ENCODE data around the gene TSPAN5.

TSPAN5 gene

GRCh38 chr4:98659106-98659592 is 738 bp upstream of the TSPAN5 start:
- TF ChIP-seq CTCF (IDR thresholded peaks at IDR 0.05; ENCODE audit: borderline replicate concordance, control extremely low read depth, extremely low read depth, insufficient read depth, missing control alignments): no peak
- DNase-seq (ENCODE audit: low spot score): no peak
- in situ Hi-C loops (cut with MboI; ENCODE audit: low sequenced_read_pairs, unreplicated experiment): no loop called here

- in situ Hi-C loops (cut with MboI; ENCODE audit: low sequenced_read_pairs, unreplicated experiment): no loop called here
- TF ChIP-seq CTCF (IDR thresholded peaks at IDR 0.05; ENCODE audit: borderline replicate concordance, control extremely low read depth, extremely low read depth, insufficient read depth, missing control alignments): no peak
- DNase-seq (ENCODE audit: low spot score): peak; percentile 26
These were observed 702 bp downstream of the TSPAN5 start for GRCh38 chr4:98657531-98658286.

GRCh38 chr4:98656886-98657285 is 1.5 kb downstream of the TSPAN5 start:
- in situ Hi-C loops (cut with MboI; ENCODE audit: low sequenced_read_pairs, unreplicated experiment): no loop called here
- no peak for DNase-seq (ENCODE audit: low spot score)
- TF ChIP-seq CTCF (IDR thresholded peaks at IDR 0.05; ENCODE audit: borderline replicate concordance, control extremely low read depth, extremely low read depth, insufficient read depth, missing control alignments): no peak

- no peak for DNase-seq (ENCODE audit: low spot score)
- no peak for TF ChIP-seq CTCF (IDR thresholded peaks at IDR 0.05; ENCODE audit: borderline replicate concordance, control extremely low read depth, extremely low read depth, insufficient read depth, missing control alignments)
- in situ Hi-C loops (cut with MboI; ENCODE audit: low sequenced_read_pairs, unreplicated experiment): no loop called here
These were observed 2.0 kb downstream of the TSPAN5 start for GRCh38 chr4:98656443-98656842.

GRCh38 chr4:98653890-98654867 is 4.2 kb downstream of the TSPAN5 start:
- no peak for DNase-seq (ENCODE audit: low spot score)
- no peak for TF ChIP-seq CTCF (IDR thresholded peaks at IDR 0.05; ENCODE audit: borderline replicate concordance, control extremely low read depth, extremely low read depth, insufficient read depth, missing control alignments)
- in situ Hi-C loops (cut with MboI; ENCODE audit: low sequenced_read_pairs, unreplicated experiment): no loop called here

GRCh38 chr4:98652996-98653395 is 5.4 kb downstream of the TSPAN5 start:
- no peak for DNase-seq (ENCODE audit: low spot score)
- no peak for TF ChIP-seq CTCF (IDR thresholded peaks at IDR 0.05; ENCODE audit: borderline replicate concordance, control extremely low read depth, extremely low read depth, insufficient read depth, missing control alignments)
- in situ Hi-C loops (cut with MboI; ENCODE audit: low sequenced_read_pairs, unreplicated experiment): no loop called here
